ENCODE results near the gene SETBP1. TPM values are rescaled to one million over a fixed set of nuclear protein-coding genes. Genes with fewer than 3 reads are reported as not detected.

SETBP1 gene
- total RNA-seq, 1 donor from 2014 or later, result 83.3 TPM

- Mint-ChIP-seq H3K27ac (ENCODE audit: unreplicated experiment) (no peak overlapping the region), H3K27me3 (ENCODE audit: unreplicated experiment) (peaks cover 2% of the 10 kb centered on the region), H3K4me3 (ENCODE audit: unreplicated experiment) (no peak overlapping the region), H3K9me3 (ENCODE audit: unreplicated experiment) (no peaks in the 10 kb centered on the region), H3K36me3 (ENCODE audit: unreplicated experiment) (no peaks in the 10 kb centered on the region), H3K4me1 (ENCODE audit: low read depth, unreplicated experiment) (no peaks in the 10 kb centered on the region)
- DNase-seq, result no peak
- TF ChIP-seq CTCF (IDR thresholded peaks at IDR 0.05; ENCODE audit: partially characterized antibody, unreplicated experiment), result no peak
Observed at GRCh38 chr18:45102126-45102525, 421.4 kb downstream of the SETBP1 start.

GRCh38 chr18:45102863-45103262 lies 422.2 kb downstream of the SETBP1 start:
- H3K4me3 Mint-ChIP-seq (ENCODE audit: unreplicated experiment), result no peak overlapping the region
- no peak overlapping the region for H3K27ac Mint-ChIP-seq (ENCODE audit: unreplicated experiment)
- H3K9me3 Mint-ChIP-seq (ENCODE audit: unreplicated experiment), result no peaks in the 10 kb centered on the region
- TF ChIP-seq CTCF (IDR thresholded peaks at IDR 0.05; ENCODE audit: partially characterized antibody, unreplicated experiment), result no peak
- H3K36me3 Mint-ChIP-seq (ENCODE audit: unreplicated experiment), result no peaks in the 10 kb centered on the region
- H3K4me1 Mint-ChIP-seq (ENCODE audit: low read depth, unreplicated experiment), result no peaks in the 10 kb centered on the region
- peaks cover 2% of the 10 kb centered on the region for H3K27me3 Mint-ChIP-seq (ENCODE audit: unreplicated experiment)
- no peak for DNase-seq

GRCh38 chr18:45103319-45104048 lies 422.8 kb downstream of the SETBP1 start:
- no peak for DNase-seq
- Mint-ChIP-seq H3K4me1 (ENCODE audit: low read depth, unreplicated experiment) (no peaks in the 10 kb centered on the region), H3K9me3 (ENCODE audit: unreplicated experiment) (no peaks in the 10 kb centered on the region), H3K27me3 (ENCODE audit: unreplicated experiment) (peaks cover 2% of the 10 kb centered on the region), H3K27ac (ENCODE audit: unreplicated experiment) (no peak overlapping the region), H3K4me3 (ENCODE audit: unreplicated experiment) (no peak overlapping the region), H3K36me3 (ENCODE audit: unreplicated experiment) (no peaks in the 10 kb centered on the region)
- TF ChIP-seq CTCF (IDR thresholded peaks at IDR 0.05; ENCODE audit: partially characterized antibody, unreplicated experiment), result no peak

GRCh38 chr18:45104049-45104395 lies 423.3 kb downstream of the SETBP1 start:
- no peak for DNase-seq
- no peaks in the 10 kb centered on the region for H3K4me1 Mint-ChIP-seq (ENCODE audit: low read depth, unreplicated experiment)
- H3K27me3 Mint-ChIP-seq (ENCODE audit: unreplicated experiment), result peaks cover 2% of the 10 kb centered on the region
- H3K36me3 Mint-ChIP-seq (ENCODE audit: unreplicated experiment), result no peaks in the 10 kb centered on the region
- TF ChIP-seq CTCF (IDR thresholded peaks at IDR 0.05; ENCODE audit: partially characterized antibody, unreplicated experiment), result no peak
- no peak overlapping the region for H3K4me3 Mint-ChIP-seq (ENCODE audit: unreplicated experiment)
- H3K27ac Mint-ChIP-seq (ENCODE audit: unreplicated experiment), result no peak overlapping the region
- no peaks in the 10 kb centered on the region for H3K9me3 Mint-ChIP-seq (ENCODE audit: unreplicated experiment)

- no peaks in the 10 kb centered on the region for H3K9me3 Mint-ChIP-seq (ENCODE audit: unreplicated experiment)
- no peak overlapping the region for H3K4me3 Mint-ChIP-seq (ENCODE audit: unreplicated experiment)
- no peaks in the 10 kb centered on the region for H3K36me3 Mint-ChIP-seq (ENCODE audit: unreplicated experiment)
- DNase-seq, result no peak
- no peaks in the 10 kb centered on the region for H3K4me1 Mint-ChIP-seq (ENCODE audit: low read depth, unreplicated experiment)
- H3K27me3 Mint-ChIP-seq (ENCODE audit: unreplicated experiment), result peaks cover 2% of the 10 kb centered on the region
- H3K27ac Mint-ChIP-seq (ENCODE audit: unreplicated experiment), result no peak overlapping the region
- TF ChIP-seq CTCF (IDR thresholded peaks at IDR 0.05; ENCODE audit: partially characterized antibody, unreplicated experiment), result no peak
Observed at GRCh38 chr18:45106331-45106774, 425.7 kb downstream of the SETBP1 start.

Measured in glutamatergic neuron (in vitro differentiated cells).